CD8-positive, alpha-beta memory T cell (primary cell): Measurements from ENCODE around the gene SLC4A1. TPM values are rescaled to one million over a fixed set of nuclear protein-coding genes. Genes with fewer than 3 reads are reported as not detected.

Source experiments
- CTCF ChIA-PET: fragments of 350-600 bp; sonication (Branson Sonifier 250); formaldehyde crosslinking; loops from one replicate; lab custom pipeline; 2021; ENCODE audit warnings: antibody characterized with exemption; lab: Charles Lee
- POLR2A ChIA-PET: fragments of 350-600 bp; sonication (Branson Sonifier 250); formaldehyde crosslinking; loops from one replicate; lab custom pipeline; 2021; ENCODE audit warnings: antibody characterized with exemption; lab: Charles Lee
- DNase-seq, 5 donors: peaks; one replicate each; pipeline versions ENCODE4 v3.0.0 to v3.0.0-alpha.2; 2020 to 2022; ENCODE audit warnings: mixed read lengths in 1 of 5
- H3K27ac ChIP-seq: one replicate; pipeline ENCODE4 v1.7.0; 2013; ENCODE audit warnings: low read depth, mild to moderate bottlenecking, low read length, moderate library complexity
- H3K27me3 ChIP-seq: 2 replicates; pipeline ENCODE4 v1.7.0; 2013; ENCODE audit warnings: low read length, mild to moderate bottlenecking; ENCODE audit not compliant: insufficient read depth, poor library complexity, severe bottlenecking
- H3K36me3 ChIP-seq: 2 replicates; pipeline ENCODE4 v1.7.0; 2013; ENCODE audit warnings: mild to moderate bottlenecking, low read length, moderate library complexity; ENCODE audit not compliant: insufficient read depth
- H3K4me1 ChIP-seq: 2 replicates; pipeline ENCODE4 v1.7.0; 2013; ENCODE audit warnings: mild to moderate bottlenecking, low read length, moderate library complexity; ENCODE audit not compliant: insufficient read depth
- H3K4me3 ChIP-seq: 2 replicates; pipeline ENCODE4 v1.7.0; 2013; ENCODE audit warnings: mild to moderate bottlenecking, low read length
- H3K9me3 ChIP-seq: 2 replicates; pipeline ENCODE4 v1.7.0; 2013; ENCODE audit warnings: mild to moderate bottlenecking, low read length
- H3K27ac Mint-ChIP-seq, 8 donors: one replicate each; pipeline ENCODE4 v1.8.0; 2020 to 2021; ENCODE audit warnings: mixed read lengths in 8 of 8, mild to moderate bottlenecking in 6 of 8, inconsistent platforms in 3 of 8, moderate library complexity in 3 of 8
- H3K27me3 Mint-ChIP-seq, 2 donors: one replicate each; pipeline ENCODE4 v1.8.0; 2020 to 2021; ENCODE audit warnings: mixed read lengths in 2 of 2, mild to moderate bottlenecking in 1 of 2, moderate library complexity in 1 of 2
- H3K36me3 Mint-ChIP-seq, 3 donors: one replicate each; pipeline ENCODE4 v1.8.0; 2020 to 2021; ENCODE audit warnings: mixed read lengths in 3 of 3, inconsistent platforms in 1 of 3, mild to moderate bottlenecking in 1 of 3
- H3K4me1 Mint-ChIP-seq, 3 donors: one replicate each; pipeline ENCODE4 v1.8.0; 2020 to 2021; ENCODE audit warnings: mixed read lengths in 3 of 3, inconsistent platforms in 1 of 3, mild to moderate bottlenecking in 1 of 3
- H3K4me3 Mint-ChIP-seq, 7 donors: one replicate each; pipeline ENCODE4 v1.8.0; 2020 to 2021; ENCODE audit warnings: mixed read lengths in 7 of 7, mild to moderate bottlenecking in 6 of 7, moderate library complexity in 4 of 7, inconsistent platforms in 2 of 7
- H3K9me3 Mint-ChIP-seq, 5 donors: one replicate each; pipeline ENCODE4 v1.8.0; 2020 to 2022; ENCODE audit warnings: mixed read lengths in 5 of 5, mild to moderate bottlenecking in 3 of 5, moderate library complexity in 2 of 5, inconsistent platforms in 1 of 5
- polyA plus RNA-seq: library from polyadenylated mRNA; unstranded; fragments of 300-500 nt; fragmentation: Illumina TruSeq; gene quantifications from one replicate; pipeline ENCODE4 v1.2.3, GENCODE V29; 2021
- total RNA-seq, 2 experiments: library from RNA; stranded (reverse); gene quantifications; one replicate each; pipeline ENCODE4 v1.2.3, GENCODE V29; 2021

SLC4A1 gene
- total and polyA plus RNA-seq, 3 experiments from 2014 or later: not detected

DNA sequence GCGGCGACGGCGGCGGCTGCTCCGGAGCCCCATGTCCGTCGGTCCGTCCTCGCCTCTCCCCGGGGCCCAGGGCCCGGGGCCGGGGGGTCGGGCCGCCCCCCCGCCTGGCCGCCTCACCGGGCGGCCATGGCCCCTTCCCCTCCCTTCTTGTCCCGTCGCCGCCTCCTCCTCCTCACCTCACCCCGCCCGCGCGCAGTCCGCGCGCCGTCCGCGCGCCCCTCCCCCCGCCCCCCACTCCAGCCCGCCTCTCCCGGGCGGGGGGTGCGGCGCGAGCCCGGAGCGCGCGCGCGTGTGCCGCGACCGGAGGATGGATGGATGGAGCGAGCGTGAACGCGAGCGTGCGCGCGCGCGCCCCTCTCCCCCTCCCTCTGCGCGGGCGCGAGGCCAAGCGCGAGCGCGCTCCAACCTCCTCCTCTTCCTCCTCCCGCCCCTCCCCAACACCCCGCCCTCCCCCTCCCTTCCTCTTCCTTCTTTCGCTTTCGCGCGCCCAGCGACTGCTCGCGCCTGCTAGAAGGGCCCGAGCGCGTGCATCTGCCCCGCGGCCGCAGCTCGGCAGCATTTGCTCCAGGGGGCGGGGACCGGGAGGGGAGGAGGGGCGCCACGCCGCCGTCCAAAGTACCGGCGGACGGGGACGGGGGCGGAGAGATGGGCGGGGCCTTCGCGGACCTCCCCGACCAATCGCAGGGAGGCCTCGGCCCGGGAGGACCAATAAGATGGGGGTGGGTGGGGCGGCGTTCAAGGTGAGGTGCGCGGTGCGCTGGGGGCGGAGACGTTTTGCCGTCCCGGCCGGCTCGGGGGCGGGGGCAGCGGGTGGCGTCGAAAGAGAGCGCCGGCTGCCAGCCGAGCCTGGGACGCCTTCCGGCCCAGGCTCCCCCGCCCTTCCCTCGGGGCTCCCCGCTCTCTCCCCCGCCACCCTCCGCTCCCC is 68.1 kb downstream of the SLC4A1 start, which contains the start of gene ATXN7L3:
Gene ATXN7L3 (minus strand): TSS at position 332 of the 925 bp plus-strand sequence. CDS start 1,814 bp downstream, outside the sequence.
- ChIA-PET POLR2A (interaction anchor here (0.7 to 5.4 kb wide), 8 partner anchors 10 to 1925 kb away, joined by 3 to 54 read pairs (median 4); partner anchors contain the start of genes HDAC5, TMUB2 and UBTF), CTCF (interaction anchor here (3.0 kb wide), 1 partner anchor 10 kb away, joined by 28 read pairs; no protein-coding TSS in a partner anchor)
- Histone ChIP-seq H3K9me3 (no peaks in the 10 kb centered on the region), H3K4me1 (peaks cover 30% of the 10 kb centered on the region), H3K36me3 (peaks cover 20% of the 10 kb centered on the region), H3K27ac (peak within 1 kb of the TSS; percentile 76), H3K4me3 (peak within 1 kb of the TSS; percentile 84), H3K27me3 (no peaks in the 10 kb centered on the region)
- Mint-ChIP-seq H3K27ac (peak within 1 kb of the TSS; percentile 86 to 98 (median 94)), H3K4me1 (peaks cover 38 to 51% (median 41%) of the 10 kb centered on the region in 3 donors), H3K36me3 (peaks cover 0 to 36% (median 5%) of the 10 kb centered on the region in 3 donors), H3K9me3 (no peaks in the 10 kb centered on the region), H3K4me3 (peak within 1 kb of the TSS; percentile 87 to 96 (median 91)), H3K27me3 (peaks cover 0 to 1% of the 10 kb centered on the region in 2 donors)
- DNase-seq: peak; percentile 96 to 100 (median 99)

DNA sequence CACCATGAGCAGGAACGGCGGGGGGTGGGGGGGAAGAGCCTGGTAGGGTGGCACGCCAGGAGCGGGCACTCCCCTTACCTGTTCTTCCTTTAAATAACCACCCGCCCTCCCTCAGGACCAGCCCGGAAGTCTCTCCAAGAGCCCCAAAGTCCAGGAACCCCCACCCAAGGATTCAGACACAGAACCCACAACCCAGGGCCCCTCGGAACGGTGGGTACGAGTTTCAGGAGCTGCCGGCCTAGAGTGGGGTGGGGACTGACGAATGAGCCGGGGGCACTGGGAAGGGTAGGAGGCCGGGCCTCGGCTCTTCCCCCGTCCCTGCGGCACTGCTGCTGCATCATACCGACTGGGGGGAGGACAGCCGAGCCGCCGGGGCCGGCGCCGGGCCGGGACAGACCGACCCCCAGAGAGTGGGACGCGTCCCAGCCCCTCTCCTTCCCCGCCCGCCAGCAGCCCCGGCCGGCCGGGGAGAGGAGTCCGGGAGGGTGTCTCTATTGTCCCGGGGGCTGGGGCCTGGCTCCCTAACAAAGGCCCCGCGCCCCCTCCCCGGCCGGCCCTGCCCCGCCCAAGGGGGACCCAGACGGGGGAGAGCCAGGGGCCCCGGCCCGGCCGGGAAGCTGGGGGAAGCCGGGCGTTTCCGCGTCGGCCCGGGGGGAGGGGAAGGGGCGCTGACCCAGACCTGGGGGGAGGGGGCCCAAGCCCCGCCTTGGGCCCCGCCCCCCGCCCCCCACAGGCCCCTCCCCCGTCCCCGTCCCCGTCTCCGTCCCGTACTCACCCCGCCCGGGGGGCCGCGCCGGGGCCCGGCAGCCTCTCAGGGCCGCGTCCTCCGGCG is 69.0 kb downstream of the SLC4A1 start:
- peak; percentile 45 to 75 (median 52) for DNase-seq
- CTCF ChIA-PET: interaction anchor here (0.9 to 2.3 kb wide), 6 partner anchors 10 to 147 kb away, joined by 3 to 13 read pairs (median 4); partner anchors contain the start of gene HDAC5
- no peaks in the 10 kb centered on the region for H3K9me3 ChIP-seq

More for the DNA sequence above, 69.0 kb downstream of the SLC4A1 start:
- POLR2A ChIA-PET: interaction anchor here (0.6 to 5.4 kb wide), 7 partner anchors 13 to 829 kb away, joined by 4 to 54 read pairs (median 5); partner anchors contain the start of genes TMUB2 and UBTF
- peak overlapping the region; percentile 84 for H3K4me3 ChIP-seq
- Mint-ChIP-seq H3K4me1 (peaks cover 33 to 48% (median 38%) of the 10 kb centered on the region in 3 donors), H3K27me3 (peaks cover 0 to 1% of the 10 kb centered on the region in 2 donors), H3K9me3 (no peaks in the 10 kb centered on the region), H3K4me3 (peak overlapping the region; percentile 87 to 96 (median 88)), H3K36me3 (peaks cover 0 to 45% (median 8%) of the 10 kb centered on the region in 3 donors), H3K27ac (peak overlapping the region; percentile 84 to 96 (median 85))
- peaks cover 27% of the 10 kb centered on the region for H3K4me1 ChIP-seq
- no peaks in the 10 kb centered on the region for H3K27me3 ChIP-seq
- peak overlapping the region; percentile 76 for H3K27ac ChIP-seq
- H3K36me3 ChIP-seq: peaks cover 29% of the 10 kb centered on the region

Other genes with a start within 250 kb of the SLC4A1 start
- gene LSM12, start 201.5 kb downstream of the SLC4A1 start, total RNA-seq: 10 to 100 TPM; 79.9 to 81.9 TPM
- 80.7 TPM for gene LSM12, start 201.5 kb downstream of the SLC4A1 start, polyA plus RNA-seq
- gene G6PC3, start 197.4 kb downstream of the SLC4A1 start, total RNA-seq: 10 to 100 TPM; 37.1 to 38.3 TPM
- 27.0 TPM for gene G6PC3, start 197.4 kb downstream of the SLC4A1 start, polyA plus RNA-seq
- gene HDAC5, start 144.5 kb downstream of the SLC4A1 start, total RNA-seq: 10 to 100 TPM; 22.7 to 24.2 TPM
- 38.1 TPM for gene HDAC5, start 144.5 kb downstream of the SLC4A1 start, polyA plus RNA-seq
- 10 to 100 TPM; 16.2 to 16.5 TPM for gene HROB, start 126.2 kb downstream of the SLC4A1 start, total RNA-seq
- not detected for gene HROB, start 126.2 kb downstream of the SLC4A1 start, polyA plus RNA-seq
- under 1 TPM in 1 of 2 experiments, not detected in 1; 0.11 TPM for gene ASB16, start 97.4 kb downstream of the SLC4A1 start, total RNA-seq
- 0.10 TPM for gene ASB16, start 97.4 kb downstream of the SLC4A1 start, polyA plus RNA-seq
- 10 to 100 TPM; 20.8 to 22.5 TPM for gene TMUB2, start 81.2 kb downstream of the SLC4A1 start, total RNA-seq
- 37.5 TPM for gene TMUB2, start 81.2 kb downstream of the SLC4A1 start, polyA plus RNA-seq
- 100 to 1,000 TPM in 1 of 2 experiments, 10 to 100 TPM in 1; 96.6 to 111 TPM for gene ATXN7L3, start 68.3 kb downstream of the SLC4A1 start, total RNA-seq
- gene ATXN7L3, start 68.3 kb downstream of the SLC4A1 start, polyA plus RNA-seq: 15.4 TPM
- gene UBTF, start 48.5 kb downstream of the SLC4A1 start, total RNA-seq: 100 to 1,000 TPM; 186 to 199 TPM
- 78.0 TPM for gene UBTF, start 48.5 kb downstream of the SLC4A1 start, polyA plus RNA-seq
- gene RUNDC3A, start 40.5 kb upstream of the SLC4A1 start, total RNA-seq: not detected
- not detected for gene RUNDC3A, start 40.5 kb upstream of the SLC4A1 start, polyA plus RNA-seq
- 100 to 1,000 TPM; 159 to 174 TPM for gene SLC25A39, start 56.7 kb upstream of the SLC4A1 start, total RNA-seq
- gene SLC25A39, start 56.7 kb upstream of the SLC4A1 start, polyA plus RNA-seq: 133 TPM
- 10 to 100 TPM; 48.7 to 50.3 TPM for gene GRN, start 77.2 kb upstream of the SLC4A1 start, total RNA-seq
- 56.4 TPM for gene GRN, start 77.2 kb upstream of the SLC4A1 start, polyA plus RNA-seq
- gene FAM171A2, start 95.7 kb upstream of the SLC4A1 start, total RNA-seq: under 1 TPM; 0.33 to 0.35 TPM
- 0.28 TPM for gene FAM171A2, start 95.7 kb upstream of the SLC4A1 start, polyA plus RNA-seq
- under 1 TPM in 1 of 2 experiments, not detected in 1; 0.31 TPM for gene ITGA2B, start 121.5 kb upstream of the SLC4A1 start, total RNA-seq
- 0.12 TPM for gene ITGA2B, start 121.5 kb upstream of the SLC4A1 start, polyA plus RNA-seq
- 10 to 100 TPM; 41.6 to 43.3 TPM for gene GPATCH8, start 235.3 kb upstream of the SLC4A1 start, total RNA-seq
- 73.3 TPM for gene GPATCH8, start 235.3 kb upstream of the SLC4A1 start, polyA plus RNA-seq